Panc1 (cell line): ENCODE data around the gene TSNAXIP1. TPM values are rescaled to one million over a fixed set of nuclear protein-coding genes. Genes with fewer than 3 reads are reported as not detected.
A peak's percentile ranks its signal among the peaks of the same experiment; 100 is the strongest.

Source experiments
- ATAC-seq: fragments of 200-7000 bp; cut with Tn5 transposase; 2 replicates; pipeline ENCODE4 v1.9.1; 2020; ENCODE audit warnings: mild to moderate bottlenecking, moderate library complexity
- BruUV-seq: library from RNA; stranded (reverse); fragments of 400-500 nt; replicated peaks from 2 replicates; lab custom pipeline; 2021; lab: Mats Ljungman, UMichigan
- CTCF ChIA-PET: fragments of 300-600 bp; sonication (Branson Sonifier 250); formaldehyde crosslinking; loops from one replicate; lab custom pipeline; 2022; ENCODE audit warnings: antibody characterized with exemption; lab: Charles Lee
- POLR2A ChIA-PET: fragments of 300-600 bp; sonication (Branson Sonifier 250); formaldehyde crosslinking; loops from one replicate; lab custom pipeline; 2022; ENCODE audit warnings: antibody characterized with exemption; lab: Charles Lee
- DNase-seq: peaks from one replicate; pipeline ENCODE4 v3.0.0-alpha.2; 2010; ENCODE audit warnings: low read depth, low spot score
- H3K27ac ChIP-seq: 2 replicates; pipeline ENCODE4 v1.5.1; 2011; ENCODE audit warnings: mild to moderate bottlenecking, low read length, inconsistent platforms
- H3K27me3 ChIP-seq: fragments of 200-500 bp; sonication (Bioruptor generic); 2 replicates; pipeline ENCODE4 v1.6.0; 2014; ENCODE audit warnings: low read length, inconsistent platforms; ENCODE audit not compliant: control insufficient read depth, insufficient read depth
- H3K36me3 ChIP-seq: fragments of 200-500 bp; sonication (Bioruptor generic); 2 replicates; pipeline ENCODE4 v1.5.1; 2014; ENCODE audit warnings: inconsistent platforms, mild to moderate bottlenecking, low read length, moderate library complexity; ENCODE audit not compliant: control insufficient read depth, insufficient read depth
- H3K4me1 ChIP-seq: 2 replicates; pipeline ENCODE4 v1.5.1; 2011; ENCODE audit warnings: inconsistent platforms, mild to moderate bottlenecking, low read length, moderate library complexity; ENCODE audit not compliant: control insufficient read depth, insufficient read depth
- H3K4me3 ChIP-seq, 2 experiments: 2 replicates each; pipeline ENCODE4 v1.5.1; 2011 to 2012; ENCODE audit warnings: low read depth in 2 of 2, low read length in 2 of 2, mild to moderate bottlenecking in 2 of 2, inconsistent platforms in 1 of 2, moderate library complexity in 1 of 2
- H3K9me3 ChIP-seq: fragments of 200-500 bp; sonication (Bioruptor generic); 2 replicates; pipeline ENCODE4 v1.5.1; 2014; ENCODE audit warnings: low read depth, mild to moderate bottlenecking, inconsistent platforms, low read length, moderate library complexity; ENCODE audit not compliant: control insufficient read depth, insufficient read depth
- CTCF ChIP-seq: fragments of 450-650 bp; IDR thresholded peaks from 2 replicates; pipeline ENCODE4 v1.5.1; 2017; ENCODE audit warnings: mild to moderate bottlenecking
- POLR2AphosphoS5 ChIP-seq: IDR thresholded peaks from 2 replicates; pipeline ENCODE4 v1.6.1; 2012; ENCODE audit warnings: mild to moderate bottlenecking, low read depth, low read length, moderate library complexity
- REST ChIP-seq, 2 experiments: IDR thresholded peaks; 2 replicates each; pipeline ENCODE4 v1.6.1; 2011 to 2012; ENCODE audit warnings: low read depth in 2 of 2, control low read depth in 1 of 2, low read length in 1 of 2, mild to moderate bottlenecking in 1 of 2, moderate library complexity in 1 of 2; ENCODE audit not compliant: insufficient read depth in 1 of 2
- SIN3A ChIP-seq: IDR thresholded peaks from 2 replicates; pipeline ENCODE4 v1.6.1; 2012; ENCODE audit warnings: low read depth, mild to moderate bottlenecking, low read length, moderate library complexity, borderline replicate concordance; ENCODE audit not compliant: insufficient read depth
- TCF7L2 ChIP-seq: IDR thresholded peaks from 2 replicates; pipeline ENCODE4 v1.6.1; 2011; ENCODE audit warnings: mild to moderate bottlenecking, low read depth, low read length, inconsistent platforms
- in situ Hi-C: cut with HindIII; loops from 2 replicates; pipeline ENCODE4 v1.10.0; 2016; ENCODE audit warnings: low sequenced_read_pairs, low pct_unique_long_range_greater_than_20kb
- intact Hi-C: fragments of 100-400 bp; cut with micrococcal nuclease; formaldehyde crosslinking; loops from one replicate; pipeline ENCODE4 v1.10.0; 2022; ENCODE audit not compliant: unreplicated experiment
- total RNA-seq: library from RNA; stranded (reverse); gene quantifications from one replicate; pipeline ENCODE4 v1.2.1, GENCODE V29; 2021; ENCODE audit not compliant: unreplicated experiment

TSNAXIP1 gene
- total RNA-seq, 1 experiment from 2014 or later, result 1.6 TPM

- CTCF ChIA-PET, result no interaction called here
- intact Hi-C loops, result no loop called here
- H3K4me3 ChIP-seq, result peak overlapping the region; percentile 85 to 87
- H3K9me3 ChIP-seq, result no peaks in the 10 kb centered on the region
- BruUV-seq, result TSS peak; percentile 69
- no peaks in the 10 kb centered on the region; the same call in none of the 2 replicates for H3K36me3 ChIP-seq
- H3K27ac ChIP-seq, result peak overlapping the region; percentile 90
- in situ Hi-C loops, result no loop called here
- H3K4me1 ChIP-seq, result peaks cover 17% of the 10 kb centered on the region
- POLR2A ChIA-PET, result no interaction called here
- TF ChIP-seq REST (IDR thresholded peaks at IDR 0.05; ENCODE audit: insufficient read depth in 1 of 2, low read depth in 2 of 2, low read length in 1 of 2) (no peak), POLR2AphosphoS5 (no peak)
- no peaks in the 10 kb centered on the region for H3K27me3 ChIP-seq
- no peak for DNase-seq
- ATAC-seq, result no peak
Measured at GRCh38 chr16:67874372-67874771, 67.7 kb downstream of the TSNAXIP1 start.

GRCh38 chr16:67877064-67877463 is 70.4 kb downstream of the TSNAXIP1 start:
- POLR2A ChIA-PET, result no interaction called here
- H3K36me3 ChIP-seq, result no peaks in the 10 kb centered on the region; the same call in none of the 2 replicates
- H3K27me3 ChIP-seq, result no peaks in the 10 kb centered on the region
- H3K4me1 ChIP-seq, result peaks cover 17% of the 10 kb centered on the region
- CTCF ChIA-PET, result interaction anchor here (0.6 kb wide), 1 partner anchor 11 kb away, joined by 6 read pairs; no protein-coding TSS in a partner anchor
- in situ Hi-C loops (no loop called here), intact Hi-C loops (no loop called here)
- no peak overlapping the region for H3K27ac ChIP-seq
- no peak for TF ChIP-seq TCF7L2
- TF ChIP-seq CTCF, result no peak
- no peak for TF ChIP-seq SIN3A
- no peak for TF ChIP-seq REST (IDR thresholded peaks at IDR 0.05; ENCODE audit: insufficient read depth in 1 of 2, low read depth in 2 of 2, low read length in 1 of 2)
- TF ChIP-seq POLR2AphosphoS5, result no peak
- no peak for ATAC-seq
- BruUV-seq, result no TSS peak
- no peak overlapping the region for H3K4me3 ChIP-seq
- no peak for DNase-seq
- H3K9me3 ChIP-seq, result no peaks in the 10 kb centered on the region

Other genes with a start within 250 kb of the TSNAXIP1 start
- 33.1 TPM for gene CTCF, start 244.4 kb upstream of the TSNAXIP1 start, total RNA-seq
- gene CARMIL2, start 161.7 kb upstream of the TSNAXIP1 start, total RNA-seq, result 2.0 TPM
- gene ACD, start 146.6 kb upstream of the TSNAXIP1 start, total RNA-seq, result 34.9 TPM
- gene PARD6A, start 145.9 kb upstream of the TSNAXIP1 start, total RNA-seq, result 10.8 TPM
- 14.6 TPM for gene ENKD1, start 140.1 kb upstream of the TSNAXIP1 start, total RNA-seq
- gene C16orf86, start 140.1 kb upstream of the TSNAXIP1 start, total RNA-seq, result 0.80 TPM
- 15.1 TPM for gene GFOD2, start 87.6 kb upstream of the TSNAXIP1 start, total RNA-seq
- gene RANBP10, start 329 bp upstream of the TSNAXIP1 start, total RNA-seq, result 13.4 TPM
- 27.3 TPM for gene THAP11, start 35.4 kb downstream of the TSNAXIP1 start, total RNA-seq
- 119 TPM for gene NUTF2, start 40.0 kb downstream of the TSNAXIP1 start, total RNA-seq
- gene CENPT, start 40.8 kb downstream of the TSNAXIP1 start, total RNA-seq, result 43.4 TPM
- gene EDC4, start 66.2 kb downstream of the TSNAXIP1 start, total RNA-seq, result 85.3 TPM
- 1.1 TPM for gene NRN1L, start 78.0 kb downstream of the TSNAXIP1 start, total RNA-seq
- 17.8 TPM for gene PSKH1, start 86.4 kb downstream of the TSNAXIP1 start, total RNA-seq
- 2.0 TPM for gene CTRL, start 125.0 kb downstream of the TSNAXIP1 start, total RNA-seq
- 47.7 TPM for gene PSMB10, start 130.0 kb downstream of the TSNAXIP1 start, total RNA-seq
- 14.0 TPM for gene LCAT, start 137.2 kb downstream of the TSNAXIP1 start, total RNA-seq
- 31.8 TPM for gene SLC12A4, start 161.7 kb downstream of the TSNAXIP1 start, total RNA-seq
- gene DPEP3, start 173.6 kb downstream of the TSNAXIP1 start, total RNA-seq, result not detected
- gene DPEP2, start 192.6 kb downstream of the TSNAXIP1 start, total RNA-seq, result not detected
- not detected for gene DPEP2NB, start 209.0 kb downstream of the TSNAXIP1 start, total RNA-seq
- gene DDX28, start 216.3 kb downstream of the TSNAXIP1 start, total RNA-seq, result 8.4 TPM
- gene DUS2, start 216.4 kb downstream of the TSNAXIP1 start, total RNA-seq, result 12.1 TPM